HL-60 (cell line): ENCODE results near the gene CELF5.

ENCODE experiments used
- POLR2AphosphoS5 ChIP-seq: IDR thresholded peaks from 2 replicates; pipeline ENCODE4 v1.6.1; 2012; ENCODE audit warnings: low read depth
- REST ChIP-seq: IDR thresholded peaks from 2 replicates; pipeline ENCODE4 v1.6.1; 2012; ENCODE audit warnings: low read depth; ENCODE audit not compliant: insufficient replicate concordance

DNA sequence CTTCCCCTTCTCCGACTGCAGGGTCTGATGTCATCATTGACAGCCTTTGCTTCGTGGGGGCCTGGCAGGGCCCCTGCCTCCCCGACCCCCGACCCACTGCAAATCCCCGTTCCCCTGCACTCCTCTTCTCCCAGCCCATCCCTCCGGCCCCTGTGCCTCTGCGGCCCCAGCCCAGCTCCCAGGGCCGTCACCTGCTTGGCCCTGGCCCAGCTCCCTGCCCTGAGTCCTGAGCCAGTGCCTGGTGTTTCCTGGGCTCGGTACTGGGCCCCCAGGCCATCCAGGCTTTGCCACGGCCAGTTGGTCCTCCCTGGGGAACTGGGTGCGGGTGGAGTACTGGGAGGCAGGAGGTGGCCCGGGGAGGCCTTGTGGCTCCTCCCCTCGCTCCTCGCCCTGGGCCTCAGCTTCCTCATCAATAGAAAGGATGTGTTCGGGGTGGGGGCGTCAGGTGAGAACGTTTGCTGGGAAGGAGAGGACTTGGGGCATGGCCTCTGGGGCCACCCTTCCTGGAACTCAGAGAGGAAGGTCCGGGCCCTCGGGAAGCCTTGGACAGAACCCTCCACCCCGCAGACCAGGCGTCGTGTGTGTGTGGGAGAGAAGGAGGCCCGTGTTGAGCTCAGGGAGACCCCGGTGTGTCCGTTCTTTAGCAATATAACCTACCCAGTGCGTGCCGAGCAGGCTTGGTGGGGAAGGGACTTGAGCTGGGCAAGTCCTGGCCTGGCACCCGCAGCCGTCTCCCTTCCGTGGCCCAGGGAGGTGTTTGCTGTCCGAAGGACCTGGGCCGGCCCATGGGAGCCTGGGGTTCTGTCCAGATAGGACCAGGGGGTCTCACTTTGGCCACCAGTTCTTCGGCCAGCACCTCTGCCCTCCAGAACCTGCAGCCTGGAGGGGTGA is 15.9 kb upstream of the CELF5 start:
- TF ChIP-seq REST (no peak), POLR2AphosphoS5 (no peak)
